ENCODE results near the gene C22orf23.

Gene C22orf23

GRCh38 chr22:37933711-37934376 is 19.6 kb downstream of the C22orf23 start (continued):
- TF ChIP-seq REST (tag by site-specific recombination; IDR thresholded peaks at IDR 0.05) (no peak), INSM2 (tag by site-specific recombination; IDR thresholded peaks at IDR 0.05) (0 out of 2 replicates have a peak, but pooled peaks have one; percentile 84), KLF7 (tag by site-specific recombination; IDR thresholded peaks at IDR 0.05; ENCODE audit: borderline replicate concordance) (peak; percentile 99), ZNF398 (tag by site-specific recombination; IDR thresholded peaks at IDR 0.05) (no peak), ZNF221 (tag by site-specific recombination; IDR thresholded peaks at IDR 0.05; ENCODE audit: borderline replicate concordance) (no peak), ZNF354C (tag by site-specific recombination; IDR thresholded peaks at IDR 0.05; ENCODE audit: borderline replicate concordance, low read depth) (no peak), SP3 (tag by site-specific recombination; IDR thresholded peaks at IDR 0.05) (peak; percentile 74), ZNF423 (tag by site-specific recombination; IDR thresholded peaks at IDR 0.05) (no peak; the same call in 1 of the 2 replicates), ZBTB11 (tag by site-specific recombination; conservative IDR thresholded peaks at IDR 0.05; ENCODE audit: low read depth) (no peak), SETDB1 (IDR thresholded peaks at IDR 0.05; ENCODE audit: insufficient read length, low read length) (no peak), ZNF138 (tag by site-specific recombination; IDR thresholded peaks at IDR 0.05; ENCODE audit: borderline replicate concordance) (no peak), ZNF292 (tag by site-specific recombination; IDR thresholded peaks at IDR 0.05; ENCODE audit: borderline replicate concordance, low read depth) (no peak), ZNF311 (tag by site-specific recombination; IDR thresholded peaks at IDR 0.05; ENCODE audit: borderline replicate concordance) (no peak), ZNF704 (tag by site-specific recombination; IDR thresholded peaks at IDR 0.05) (no peak), PRDM4 (tag by site-specific recombination; IDR thresholded peaks at IDR 0.05) (no peak; the same call in 1 of the 2 replicates), ZNF148 (tag by site-specific recombination; IDR thresholded peaks at IDR 0.05; ENCODE audit: borderline replicate concordance) (no peak), PRDM6 (tag by site-specific recombination; IDR thresholded peaks at IDR 0.05) (no peak), ZNF132 (tag by site-specific recombination; IDR thresholded peaks at IDR 0.05; ENCODE audit: borderline replicate concordance) (no peak), WT1 (tag by site-specific recombination; IDR thresholded peaks at IDR 0.05) (peak; percentile 55)
